ENCODE results near the gene RTEL1. TPM values are rescaled to one million over a fixed set of nuclear protein-coding genes. Genes with fewer than 3 reads are reported as not detected.
"Not testable (repeated sequence)": the region's sequence is repeated elsewhere in the genome, so short reads cannot be mapped to it uniquely, and the experiment has no call there.

Gene RTEL1
- total RNA-seq, 1 donor from 2014 or later, result 13.8 TPM

DNA sequence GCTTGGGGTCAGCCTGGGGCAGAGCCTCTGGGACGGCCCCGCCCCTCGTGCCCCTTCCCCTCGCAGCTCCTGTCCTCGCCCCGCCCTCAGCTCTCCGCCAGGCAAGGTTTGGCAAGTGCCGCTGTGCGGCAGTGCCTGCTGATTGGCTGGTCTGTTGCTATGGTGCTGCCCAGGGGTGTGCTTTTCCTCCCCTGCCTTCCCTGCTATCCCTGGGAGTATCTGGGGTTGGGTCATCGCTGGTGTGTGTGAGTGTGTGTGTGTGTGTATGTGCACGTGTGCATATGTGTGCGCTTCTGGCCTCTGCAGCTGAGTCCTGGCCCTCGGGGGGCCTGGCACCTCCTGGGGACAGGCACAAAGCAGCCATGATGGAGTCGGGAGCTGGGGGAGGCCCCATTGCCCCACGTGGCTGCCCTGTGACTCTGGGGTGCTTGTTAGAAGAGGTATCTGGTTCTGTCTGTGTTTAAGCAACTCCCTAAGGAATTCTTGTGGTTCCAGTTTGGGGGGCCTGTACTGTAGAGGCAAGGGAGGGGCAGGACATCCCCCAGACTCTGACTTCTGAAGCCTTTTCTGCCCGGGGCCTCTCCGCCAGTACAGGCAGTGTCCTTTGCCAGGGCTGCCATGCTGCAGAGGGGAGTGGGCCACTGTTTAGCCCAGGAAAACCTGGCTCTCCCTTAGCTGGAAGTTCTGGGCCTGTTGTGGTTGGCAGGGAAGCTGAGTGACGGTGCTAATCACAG is 6.9 kb downstream of the RTEL1 start:
- ATAC-seq (no peak), DNase-seq (ENCODE audit: low spot score) (no peak)

DNA sequence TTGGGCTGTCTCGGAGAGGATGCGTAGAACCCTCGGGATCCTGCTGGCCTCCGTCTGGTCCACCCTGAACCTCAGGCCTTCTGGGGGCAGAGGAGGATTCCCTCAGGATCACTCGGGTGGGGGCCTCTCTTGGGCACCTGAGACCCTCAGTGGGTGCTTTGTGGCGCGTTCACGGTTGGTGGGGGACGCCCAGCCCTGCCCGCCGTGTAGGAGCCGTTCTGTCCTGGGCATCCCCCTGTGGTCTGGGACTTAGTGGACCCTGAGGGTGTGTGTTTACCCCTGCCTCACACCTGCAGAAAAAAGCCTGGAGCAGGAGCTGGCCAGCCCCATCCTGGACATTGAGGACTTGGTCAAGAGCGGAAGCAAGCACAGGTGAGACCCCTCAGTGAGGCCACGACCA is 7.6 kb downstream of the RTEL1 start:
- DNase-seq (ENCODE audit: low spot score) (no peak), ATAC-seq (no peak)

DNA sequence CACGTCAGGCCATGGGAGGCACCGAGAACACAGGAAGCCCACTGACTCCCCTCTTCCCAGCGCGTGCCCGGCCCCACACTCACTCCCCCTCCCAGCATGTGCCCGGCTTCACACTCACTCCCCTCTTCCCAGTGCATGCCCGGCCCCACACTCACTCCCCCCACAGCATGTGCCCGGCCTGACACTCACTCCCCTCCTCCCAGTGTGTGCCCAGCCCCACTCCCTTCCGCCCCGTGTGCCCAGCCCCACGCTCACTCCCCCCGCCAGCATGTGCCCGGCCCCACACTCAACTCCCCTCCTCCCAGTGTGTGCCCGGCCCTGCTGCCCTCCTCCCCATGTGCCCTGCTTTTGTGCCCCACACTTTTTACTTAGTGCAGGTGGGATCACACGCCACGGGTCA is 9.7 kb downstream of the RTEL1 start:
- DNase-seq (ENCODE audit: low spot score) (no peak), ATAC-seq (no peak)

DNA sequence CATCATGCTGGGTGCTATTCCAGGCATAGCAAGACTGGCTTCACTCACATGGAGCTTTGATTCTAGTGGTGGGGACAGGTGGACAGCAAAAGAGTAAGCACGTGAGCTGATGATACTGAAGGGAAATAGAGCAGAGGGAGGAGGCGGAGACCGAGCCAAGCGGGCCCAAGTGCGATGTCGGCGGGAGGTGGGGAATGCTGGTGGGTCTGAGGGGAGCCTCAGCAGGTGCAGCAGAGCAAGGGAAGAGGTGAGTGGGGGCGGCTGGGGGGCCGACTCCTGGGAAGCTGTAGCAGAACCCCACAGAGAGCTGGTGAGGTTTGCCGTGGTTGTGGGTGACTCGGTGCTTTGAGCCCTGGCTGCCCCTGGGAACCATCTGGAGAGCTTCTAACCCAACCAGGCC is 10.2 kb downstream of the RTEL1 start:
- ATAC-seq (no peak), DNase-seq (ENCODE audit: low spot score) (no peak)

DNA sequence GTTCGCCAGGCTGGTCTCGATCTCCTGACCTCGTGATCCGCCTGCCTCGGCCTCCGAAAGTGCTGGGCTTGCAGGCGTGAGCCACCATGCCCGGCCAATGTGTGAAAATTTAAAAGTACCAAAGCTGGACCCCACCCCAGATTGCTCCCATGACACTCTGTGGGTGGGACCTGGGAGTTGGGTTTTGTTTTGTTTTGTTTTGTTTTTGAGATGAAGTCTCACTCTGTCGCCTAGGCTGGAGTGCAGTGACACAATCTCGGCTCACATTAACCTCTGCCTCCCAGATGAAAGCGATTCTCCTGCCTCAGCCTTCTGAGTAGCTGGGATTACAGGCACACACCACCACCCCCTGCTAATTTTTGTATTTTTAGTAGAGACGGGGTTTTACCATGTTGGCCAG is 13.6 kb downstream of the RTEL1 start:
- not testable (repeated sequence) for DNase-seq (ENCODE audit: low spot score); ATAC-seq

DNA sequence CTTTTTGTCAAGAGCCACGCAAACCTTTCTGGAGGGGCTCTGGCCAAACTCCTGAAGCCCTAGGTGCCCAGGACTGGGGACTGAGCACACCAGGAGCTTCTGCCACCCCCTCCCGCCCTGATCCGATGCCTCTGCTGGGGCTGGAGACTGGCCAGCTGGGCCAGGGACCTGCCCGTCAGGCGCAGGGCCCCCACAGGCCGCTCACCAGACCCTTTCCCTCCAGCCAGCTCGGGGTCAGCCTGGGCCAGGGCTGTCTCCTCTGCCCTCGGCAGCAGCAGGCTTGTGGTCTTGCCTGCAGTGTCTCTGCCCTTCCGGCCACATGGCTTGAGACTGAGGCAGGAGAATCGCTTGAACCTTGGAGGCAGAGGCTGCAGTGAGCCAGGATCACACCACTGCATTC is 14.6 kb downstream of the RTEL1 start:
- no peak for DNase-seq (ENCODE audit: low spot score)
- ATAC-seq, result peak; percentile 38

DNA sequence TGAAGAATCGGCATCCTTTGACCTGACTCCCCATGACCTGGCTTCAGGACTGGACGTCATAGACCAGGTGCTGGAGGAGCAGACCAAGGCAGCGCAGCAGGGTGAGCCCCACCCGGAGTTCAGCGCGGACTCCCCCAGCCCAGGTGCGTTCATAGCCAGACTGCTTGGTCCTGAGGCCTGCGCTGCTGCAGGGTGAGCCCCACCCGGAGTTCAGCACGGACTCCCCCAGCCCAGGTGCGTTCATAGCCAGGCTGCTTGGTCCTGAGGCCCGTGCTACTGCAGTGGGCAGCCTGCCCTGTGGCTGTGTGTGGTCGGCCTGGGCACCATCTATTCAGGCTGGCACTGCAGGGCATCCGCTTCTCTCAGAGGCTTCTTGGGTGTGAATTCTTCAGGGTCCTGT is 15.8 kb downstream of the RTEL1 start:
- no peak for DNase-seq (ENCODE audit: low spot score)
- no peak for ATAC-seq

DNA sequence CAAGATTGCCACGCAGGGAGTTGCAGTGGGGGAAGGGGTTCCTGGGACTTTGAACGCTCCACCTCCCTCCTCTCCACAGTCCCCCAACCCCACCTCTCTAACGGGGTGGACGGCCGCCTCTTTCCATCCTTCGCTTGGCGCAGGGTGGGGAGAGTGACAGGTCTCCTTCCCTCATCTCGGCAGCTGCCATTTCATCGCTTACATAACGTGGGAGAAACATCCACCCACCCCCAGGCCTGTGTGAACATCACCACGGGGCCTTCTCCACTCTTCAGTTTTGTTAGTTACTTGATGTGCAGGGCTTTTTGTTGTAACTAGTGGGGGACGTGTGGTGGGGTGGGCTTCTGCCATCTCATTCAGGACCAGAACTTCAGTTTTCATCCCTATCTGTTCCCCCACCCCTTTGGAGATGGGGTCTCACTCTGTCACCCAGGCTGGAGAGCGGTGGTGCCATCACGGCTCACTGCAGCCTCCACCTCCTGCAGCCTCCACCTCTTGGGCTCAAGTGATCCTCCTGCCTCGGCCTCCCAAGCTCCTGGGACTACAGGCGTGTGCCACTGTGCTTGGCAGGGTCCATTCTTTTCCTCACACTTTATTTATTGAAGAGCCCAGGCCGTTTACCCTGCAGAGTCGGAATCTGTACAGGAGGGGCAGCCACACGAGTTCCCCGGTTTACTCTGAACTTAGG is 17.7 kb downstream of the RTEL1 start:
- ATAC-seq, result no peak

DNA sequence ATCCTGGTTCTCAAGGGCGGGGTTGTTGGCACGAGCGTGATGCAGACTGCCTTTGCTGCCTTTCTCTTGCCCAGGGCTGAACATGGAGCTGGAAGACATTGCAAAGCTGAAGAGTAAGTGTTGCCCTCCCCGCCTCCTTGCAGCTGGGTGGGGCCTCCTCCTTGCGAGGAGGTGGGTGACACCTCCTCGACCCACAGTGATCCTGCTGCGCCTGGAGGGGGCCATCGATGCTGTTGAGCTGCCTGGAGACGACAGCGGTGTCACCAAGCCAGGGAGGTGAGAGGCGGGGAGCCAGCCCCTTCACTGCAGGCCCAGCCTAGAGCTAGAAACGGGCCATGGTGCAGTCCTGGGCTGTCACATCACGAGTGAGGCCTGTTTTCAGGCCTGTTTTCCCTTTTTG is 20.0 kb downstream of the RTEL1 start:
- DNase-seq (ENCODE audit: low spot score) (no peak), ATAC-seq (no peak)

More for the DNA sequence above, 17.7 kb downstream of the RTEL1 start:
- DNase-seq (ENCODE audit: low spot score), result no peak

DNA sequence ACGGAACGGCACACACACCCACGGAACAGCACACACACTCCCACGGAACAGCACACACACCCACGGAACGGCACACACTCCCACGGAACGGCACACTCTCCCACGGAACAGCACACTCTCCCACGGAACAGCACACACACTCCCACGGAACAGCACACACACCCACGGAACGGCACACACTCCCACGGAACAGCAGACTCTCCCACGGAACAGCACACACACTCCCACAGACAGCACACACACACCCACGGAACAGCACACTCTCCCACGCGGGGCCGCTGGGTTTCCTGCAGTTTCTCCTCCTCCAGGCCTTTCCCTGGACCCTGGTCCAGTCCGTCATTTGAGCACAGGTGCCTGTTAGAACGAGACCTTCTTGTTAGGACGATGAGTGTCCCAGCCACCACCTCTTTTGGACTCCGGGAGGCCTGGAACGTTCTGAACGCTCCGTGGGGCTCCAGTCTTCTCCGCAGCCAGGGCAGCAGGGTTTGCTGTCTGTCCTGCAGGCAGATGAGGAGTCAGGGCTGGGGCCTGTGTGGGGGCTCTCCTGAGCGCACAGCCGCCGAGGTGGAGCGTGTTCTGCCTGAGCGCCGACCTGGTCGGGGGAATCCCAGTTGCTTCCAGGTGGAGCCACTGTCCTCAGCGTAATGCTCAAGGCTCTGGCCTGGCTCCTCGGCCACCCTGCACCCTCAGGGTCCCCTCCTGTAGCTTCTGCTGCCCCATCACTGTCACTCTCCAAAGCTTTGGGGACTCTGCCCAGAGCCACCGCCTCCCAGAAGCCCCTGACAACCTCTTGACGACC is 20.8 kb downstream of the RTEL1 start:
- DNase-seq (ENCODE audit: low spot score), result no peak

DNA sequence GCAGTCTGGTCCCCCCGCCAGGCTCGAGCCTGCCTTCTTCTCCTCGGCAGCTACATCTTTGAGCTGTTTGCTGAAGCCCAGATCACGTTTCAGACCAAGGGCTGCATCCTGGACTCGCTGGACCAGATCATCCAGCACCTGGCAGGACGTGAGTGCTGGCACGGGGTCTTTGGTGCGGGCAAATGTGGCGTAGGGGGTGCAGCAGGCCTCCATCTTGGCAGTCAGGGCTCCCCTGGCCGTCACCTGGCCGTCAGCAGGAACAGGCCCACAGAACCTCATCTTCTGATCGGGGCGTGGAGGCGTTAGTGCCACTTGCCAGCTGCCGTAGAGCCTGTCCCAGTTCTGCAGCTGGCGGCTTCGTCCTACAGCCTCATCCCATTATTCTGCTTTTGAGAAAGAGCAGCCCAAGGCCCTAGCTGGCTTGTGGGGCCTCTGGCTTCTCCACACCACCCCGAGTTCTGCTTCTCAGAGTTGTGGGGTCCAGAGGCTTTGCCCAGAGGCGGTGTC is 21.7 kb downstream of the RTEL1 start:
- no peak for DNase-seq (ENCODE audit: low spot score)
- ATAC-seq, result no peak

More for the DNA sequence above, 20.8 kb downstream of the RTEL1 start:
- no peak for ATAC-seq

DNA sequence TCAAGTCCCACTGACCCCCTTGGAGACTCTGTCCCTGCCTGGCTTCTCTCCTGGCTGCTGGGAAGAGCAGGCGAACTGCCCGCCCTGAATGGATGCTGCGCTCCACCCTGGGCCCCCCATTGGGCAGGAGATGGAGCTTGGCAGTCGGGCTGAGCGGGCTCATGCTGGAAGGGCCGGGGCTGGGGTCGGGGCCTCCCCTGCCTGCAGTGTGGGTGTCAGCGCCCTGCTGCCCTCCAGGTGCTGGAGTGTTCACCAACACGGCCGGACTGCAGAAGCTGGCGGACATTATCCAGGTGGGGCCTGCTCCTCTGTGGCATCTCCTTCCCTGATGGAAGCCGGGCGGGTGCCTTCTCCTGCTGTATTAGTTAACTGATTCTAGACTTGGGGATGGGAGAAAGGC is 22.3 kb downstream of the RTEL1 start:
- DNase-seq (ENCODE audit: low spot score), result no peak

DNA sequence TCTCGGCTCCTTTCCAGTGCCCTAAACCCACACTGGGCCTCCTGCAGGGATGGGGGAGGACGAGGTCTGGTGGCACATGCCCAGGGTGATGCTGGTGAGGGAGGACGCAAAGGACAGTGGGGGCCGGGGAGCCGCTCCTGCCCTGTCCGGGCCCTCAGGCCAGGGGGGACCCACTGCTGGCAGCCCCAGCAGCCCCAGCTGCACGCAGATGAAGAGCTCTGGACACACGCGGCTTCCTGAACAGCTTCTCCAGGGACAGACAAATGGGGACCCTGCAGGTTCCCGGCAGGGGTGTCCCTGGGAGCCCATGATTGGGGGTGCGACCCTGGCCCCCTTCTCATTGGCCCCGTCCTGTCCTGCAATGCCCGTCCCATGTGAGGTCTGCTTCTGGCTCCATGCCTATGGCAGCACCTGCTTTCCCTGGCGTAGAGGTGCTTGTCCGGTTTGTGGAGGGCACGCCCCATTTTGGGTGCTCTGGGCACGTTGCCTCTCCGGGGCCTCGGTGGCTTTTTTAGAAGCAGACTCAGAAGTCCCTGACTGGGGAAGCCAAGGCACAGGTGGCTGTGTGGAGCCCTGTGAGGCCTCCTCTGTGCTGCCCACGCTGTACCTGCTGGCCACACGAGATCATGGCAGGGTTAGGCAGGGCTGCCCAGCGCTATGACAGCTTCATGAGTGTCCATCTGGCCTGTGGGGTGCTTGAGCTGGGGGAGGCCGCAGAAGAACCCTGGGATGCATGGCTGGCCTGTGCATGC is 22.9 kb downstream of the RTEL1 start:
- DNase-seq (ENCODE audit: low spot score) (no peak), ATAC-seq (no peak)

More for the DNA sequence above, 22.3 kb downstream of the RTEL1 start:
- ATAC-seq, result no peak

DNA sequence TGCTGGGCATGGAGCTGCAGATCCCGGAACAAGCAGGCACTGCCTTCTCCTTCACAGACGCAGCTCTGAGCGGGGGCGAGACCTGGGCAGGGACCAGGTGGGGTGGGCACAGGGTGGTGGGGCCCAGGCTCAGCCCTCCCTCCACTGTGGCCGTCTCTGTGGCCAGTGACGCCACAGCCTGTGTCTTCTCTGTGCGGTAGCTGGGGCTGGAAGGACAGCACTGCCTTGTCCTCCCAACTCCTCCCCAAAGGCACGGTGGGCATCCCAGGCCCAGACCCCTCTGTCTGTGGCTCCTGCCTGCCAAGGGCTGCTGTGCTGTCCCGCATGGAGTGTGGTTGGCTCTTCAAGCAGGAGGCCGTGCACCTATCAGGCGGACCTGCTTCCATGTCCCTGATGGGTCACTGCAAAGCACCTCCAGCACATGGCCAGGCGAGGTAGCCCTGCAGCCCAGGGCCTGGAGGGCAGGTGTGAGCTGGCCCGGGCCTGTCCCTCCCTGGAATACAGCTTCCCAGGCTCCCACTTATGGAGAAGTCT is 23.6 kb downstream of the RTEL1 start:
- ATAC-seq (no peak), DNase-seq (ENCODE audit: low spot score) (no peak)

DNA sequence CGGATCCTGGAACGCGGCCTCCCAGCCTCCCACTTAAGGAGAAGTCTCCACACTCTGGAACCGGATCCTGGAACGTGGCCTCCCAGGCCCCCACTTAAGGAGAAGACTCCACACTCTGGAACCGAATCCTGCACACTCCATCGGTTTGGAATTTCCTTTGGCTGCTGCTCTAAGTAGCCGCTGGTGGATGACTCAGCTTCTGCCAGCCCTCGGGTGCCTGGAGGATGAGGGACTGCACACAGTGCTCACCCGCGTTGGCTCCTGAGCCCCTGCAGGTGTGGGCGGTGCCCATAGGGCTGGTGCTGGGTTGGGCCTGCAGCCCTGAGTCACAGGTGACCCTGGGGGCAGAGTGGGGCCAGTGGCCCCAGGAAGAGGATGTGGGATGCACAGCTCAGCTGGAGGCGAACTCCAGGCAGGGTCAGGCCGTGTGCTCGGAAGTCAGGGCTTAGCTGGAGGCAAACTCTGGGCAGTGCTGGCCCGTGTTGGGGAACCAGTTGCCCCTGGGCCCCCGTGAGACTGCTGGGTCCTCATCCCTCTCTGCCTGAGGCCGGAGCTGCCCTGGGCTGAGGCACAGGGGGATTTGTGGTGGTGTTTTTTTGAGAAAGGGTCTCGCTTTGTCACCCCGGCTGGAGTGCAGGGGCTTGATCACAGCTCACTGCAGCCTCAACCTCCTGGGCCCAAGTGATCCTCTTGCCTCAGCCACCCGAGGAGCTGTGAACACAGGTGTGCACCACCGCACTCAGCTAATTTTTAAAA is 24.4 kb downstream of the RTEL1 start:
- peak; percentile 8 for ATAC-seq
- DNase-seq (ENCODE audit: low spot score), result no peak

DNA sequence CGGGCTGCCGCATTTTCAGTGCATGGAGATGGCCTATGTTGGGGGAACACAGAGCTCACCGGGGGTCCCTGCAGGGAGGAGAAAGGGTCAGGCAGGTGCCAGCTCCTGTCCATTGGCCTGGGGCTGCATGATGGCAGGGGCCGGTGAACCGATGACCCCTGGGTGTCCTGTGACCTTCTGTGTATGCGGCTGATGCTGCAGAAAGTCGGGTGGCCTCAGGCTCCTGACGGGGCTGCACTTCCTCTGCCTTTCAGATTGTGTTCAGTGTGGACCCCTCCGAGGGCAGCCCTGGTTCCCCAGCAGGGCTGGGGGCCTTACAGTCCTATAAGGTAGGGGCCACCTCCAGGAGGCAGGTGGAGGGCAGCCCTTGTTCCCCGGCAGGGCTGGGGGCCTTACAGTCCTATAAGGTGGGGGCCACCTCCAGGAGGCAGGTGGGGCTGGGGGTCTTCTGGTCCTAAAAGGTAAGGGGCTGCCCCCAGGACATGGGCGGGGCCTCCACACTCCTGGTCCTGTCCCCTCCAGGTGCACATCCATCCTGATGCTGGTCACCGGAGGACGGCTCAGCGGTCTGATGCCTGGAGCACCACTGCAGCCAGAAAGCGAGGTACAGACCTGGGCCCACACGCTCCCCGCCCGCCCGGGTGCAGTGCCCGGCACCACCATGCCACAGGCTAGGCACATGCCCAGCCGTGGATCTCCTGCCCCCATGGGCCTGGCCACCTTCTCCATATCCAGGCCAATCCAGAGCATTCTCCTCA is 27.3 kb downstream of the RTEL1 start:
- ATAC-seq (no peak), DNase-seq (ENCODE audit: low spot score) (no peak)

DNA sequence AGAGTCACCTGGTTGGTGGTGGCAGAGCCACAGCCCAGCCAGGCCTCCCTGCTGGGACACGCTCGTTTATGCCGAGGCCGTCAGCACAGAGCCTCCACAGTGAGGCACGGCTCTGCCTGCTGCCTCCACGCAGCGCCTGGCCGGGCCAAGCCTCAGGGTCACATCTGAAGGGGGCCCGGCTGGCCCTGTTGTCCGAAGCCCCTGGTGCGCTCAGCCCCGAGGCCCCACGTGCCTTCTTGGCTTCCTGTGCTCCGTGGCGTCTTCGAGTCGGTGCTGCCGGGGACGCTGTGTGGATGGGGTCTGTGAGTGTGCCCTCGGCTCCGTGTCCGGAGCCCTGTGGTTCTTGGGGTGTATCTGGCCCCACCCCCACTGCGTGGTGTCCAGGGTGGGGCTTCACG is 28.0 kb downstream of the RTEL1 start:
- DNase-seq (ENCODE audit: low spot score), result no peak
- ATAC-seq, result no peak

DNA sequence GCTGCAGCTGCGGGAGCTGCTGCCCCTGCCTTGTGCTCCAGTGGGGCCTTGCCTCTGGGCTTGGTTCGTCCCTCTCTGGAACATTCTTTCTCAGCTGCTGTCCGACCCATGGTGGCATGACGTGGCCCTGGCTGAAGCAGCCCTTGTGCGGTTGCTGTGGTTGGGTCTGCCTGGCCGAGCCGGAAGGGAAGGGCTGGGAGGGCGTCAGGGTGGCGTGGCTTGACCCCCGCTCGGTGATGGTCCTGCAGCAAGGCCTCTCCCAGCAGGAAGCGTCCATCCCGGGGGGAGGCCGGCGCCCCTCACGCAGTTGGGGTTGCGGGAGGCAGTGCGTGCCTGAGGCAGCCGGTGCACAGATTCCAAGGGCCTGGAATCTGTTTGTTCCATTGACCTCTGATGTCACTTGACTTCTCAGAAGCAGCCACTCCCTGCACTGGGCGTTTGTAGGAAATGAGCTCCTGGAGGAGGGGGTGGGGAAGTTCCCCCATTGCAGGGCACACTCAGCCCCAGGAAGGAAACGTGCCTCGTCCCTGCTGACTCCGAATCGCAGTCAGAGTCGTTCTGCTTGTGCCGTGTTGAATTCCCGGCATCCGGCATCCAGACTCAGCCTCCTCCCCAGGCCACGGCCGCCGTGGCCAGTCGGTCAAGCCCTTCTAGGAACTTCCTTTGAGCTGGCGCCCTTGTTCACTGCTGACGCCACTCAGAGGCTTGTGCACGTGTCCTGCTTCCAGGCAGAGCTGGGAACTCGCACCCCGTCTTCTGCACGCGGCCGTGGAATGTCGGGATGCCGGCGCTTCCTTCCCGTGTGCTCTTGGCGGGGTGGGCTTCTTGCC is 28.6 kb downstream of the RTEL1 start:
- peak; percentile 51 for ATAC-seq

More for the DNA sequence above, 28.6 kb downstream of the RTEL1 start:
- no peak for DNase-seq (ENCODE audit: low spot score)

All from left lobe of liver (tissue), 2 donors.